Measurements from ENCODE around the gene CYBC1. TPM values are rescaled to one million over a fixed set of nuclear protein-coding genes. Genes with fewer than 3 reads are reported as not detected.

The CYBC1 gene
- total and polyA plus RNA-seq, 9 of the 15 experiments (the other 6 are each of a cell fraction or from before 2014, with no cell fraction given) = 1.3 to 71.8 (median 49.9) TPM

DNA sequence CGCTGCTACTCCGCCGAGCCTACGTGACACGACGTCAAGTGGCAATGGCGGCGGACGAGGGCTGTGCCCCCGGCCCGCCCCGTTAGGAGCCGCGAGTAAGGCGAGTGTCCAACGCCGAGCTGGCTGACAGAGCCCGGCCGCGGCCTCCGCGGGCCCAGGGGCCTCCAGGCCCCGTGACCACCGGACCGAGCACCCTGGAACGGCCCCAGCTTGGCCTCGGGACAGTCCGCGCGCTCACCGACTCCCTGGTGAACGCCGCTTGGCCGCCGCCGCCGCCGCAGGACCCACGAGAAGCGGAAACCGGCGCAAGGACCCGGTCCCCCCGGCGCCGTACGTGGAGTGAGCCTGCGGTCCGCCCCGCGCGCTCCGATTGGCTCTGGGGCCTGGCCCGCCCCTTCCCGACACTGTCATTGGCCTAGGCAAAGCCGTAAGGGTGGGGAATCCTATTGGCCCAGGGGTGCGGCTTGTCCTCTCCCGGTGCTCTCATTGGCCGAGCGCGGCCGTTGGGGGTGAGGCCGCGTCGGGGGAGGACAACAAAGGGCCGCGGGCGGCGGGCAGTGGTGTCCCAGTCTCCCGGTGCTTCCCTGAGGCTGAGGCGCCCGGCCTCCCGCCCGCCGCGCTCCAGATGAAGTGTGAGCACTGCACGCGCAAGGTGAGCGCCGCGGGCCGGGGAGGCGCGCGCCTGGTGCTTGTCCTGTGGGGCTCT, 7.8 kb upstream of the CYBC1 start, which contains the start of gene NARF (continued):
- TF ChIP-seq, protein P1, sequence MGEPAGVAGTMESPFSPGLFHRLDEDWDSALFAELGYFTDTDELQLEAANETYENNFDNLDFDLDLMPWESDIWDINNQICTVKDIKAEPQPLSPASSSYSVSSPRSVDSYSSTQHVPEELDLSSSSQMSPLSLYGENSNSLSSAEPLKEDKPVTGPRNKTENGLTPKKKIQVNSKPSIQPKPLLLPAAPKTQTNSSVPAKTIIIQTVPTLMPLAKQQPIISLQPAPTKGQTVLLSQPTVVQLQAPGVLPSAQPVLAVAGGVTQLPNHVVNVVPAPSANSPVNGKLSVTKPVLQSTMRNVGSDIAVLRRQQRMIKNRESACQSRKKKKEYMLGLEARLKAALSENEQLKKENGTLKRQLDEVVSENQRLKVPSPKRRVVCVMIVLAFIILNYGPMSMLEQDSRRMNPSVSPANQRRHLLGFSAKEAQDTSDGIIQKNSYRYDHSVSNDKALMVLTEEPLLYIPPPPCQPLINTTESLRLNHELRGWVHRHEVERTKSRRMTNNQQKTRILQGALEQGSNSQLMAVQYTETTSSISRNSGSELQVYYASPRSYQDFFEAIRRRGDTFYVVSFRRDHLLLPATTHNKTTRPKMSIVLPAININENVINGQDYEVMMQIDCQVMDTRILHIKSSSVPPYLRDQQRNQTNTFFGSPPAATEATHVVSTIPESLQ (CRISPR knock-in tag; IDR thresholded peaks at IDR 0.05) = peak; percentile 97; the same call in 1 of the 2 replicates
- 0 out of 4 replicates have a peak, but pooled peaks of 1 of the 2 experiments have one; percentile 3 for TF ChIP-seq TBL1XR1 (IDR thresholded peaks at IDR 0.05; ENCODE audit: low read length in 2 of 2)
- TF ChIP-seq XRCC3 (IDR thresholded peaks at IDR 0.05) = no peak
- peak; percentile 74; the same call in 1 of the 2 replicates for TF ChIP-seq KLF6 (CRISPR knock-in tag; IDR thresholded peaks at IDR 0.05; ENCODE audit: borderline replicate concordance)
- TF ChIP-seq POU5F1 (IDR thresholded peaks at IDR 0.05; ENCODE audit: borderline replicate concordance, low read depth, low read length, partially characterized antibody) = no peak
- no peak; the same call in 1 of the 2 replicates for TF ChIP-seq NCOR1 (IDR thresholded peaks at IDR 0.05)
- no peak for TF ChIP-seq ZNF224 (CRISPR knock-in tag; IDR thresholded peaks at IDR 0.05)
- TF ChIP-seq, protein P2, sequence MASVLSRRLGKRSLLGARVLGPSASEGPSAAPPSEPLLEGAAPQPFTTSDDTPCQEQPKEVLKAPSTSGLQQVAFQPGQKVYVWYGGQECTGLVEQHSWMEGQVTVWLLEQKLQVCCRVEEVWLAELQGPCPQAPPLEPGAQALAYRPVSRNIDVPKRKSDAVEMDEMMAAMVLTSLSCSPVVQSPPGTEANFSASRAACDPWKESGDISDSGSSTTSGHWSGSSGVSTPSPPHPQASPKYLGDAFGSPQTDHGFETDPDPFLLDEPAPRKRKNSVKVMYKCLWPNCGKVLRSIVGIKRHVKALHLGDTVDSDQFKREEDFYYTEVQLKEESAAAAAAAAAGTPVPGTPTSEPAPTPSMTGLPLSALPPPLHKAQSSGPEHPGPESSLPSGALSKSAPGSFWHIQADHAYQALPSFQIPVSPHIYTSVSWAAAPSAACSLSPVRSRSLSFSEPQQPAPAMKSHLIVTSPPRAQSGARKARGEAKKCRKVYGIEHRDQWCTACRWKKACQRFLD (CRISPR knock-in tag; IDR thresholded peaks at IDR 0.05) = no peak
- TF ChIP-seq ZNF324 (CRISPR knock-in tag; IDR thresholded peaks at IDR 0.05) = no peak
- no peak for TF ChIP-seq XRCC4 (IDR thresholded peaks at IDR 0.05; ENCODE audit: extremely low read depth, insufficient read depth, insufficient read length)
- TF ChIP-seq, protein P3, sequence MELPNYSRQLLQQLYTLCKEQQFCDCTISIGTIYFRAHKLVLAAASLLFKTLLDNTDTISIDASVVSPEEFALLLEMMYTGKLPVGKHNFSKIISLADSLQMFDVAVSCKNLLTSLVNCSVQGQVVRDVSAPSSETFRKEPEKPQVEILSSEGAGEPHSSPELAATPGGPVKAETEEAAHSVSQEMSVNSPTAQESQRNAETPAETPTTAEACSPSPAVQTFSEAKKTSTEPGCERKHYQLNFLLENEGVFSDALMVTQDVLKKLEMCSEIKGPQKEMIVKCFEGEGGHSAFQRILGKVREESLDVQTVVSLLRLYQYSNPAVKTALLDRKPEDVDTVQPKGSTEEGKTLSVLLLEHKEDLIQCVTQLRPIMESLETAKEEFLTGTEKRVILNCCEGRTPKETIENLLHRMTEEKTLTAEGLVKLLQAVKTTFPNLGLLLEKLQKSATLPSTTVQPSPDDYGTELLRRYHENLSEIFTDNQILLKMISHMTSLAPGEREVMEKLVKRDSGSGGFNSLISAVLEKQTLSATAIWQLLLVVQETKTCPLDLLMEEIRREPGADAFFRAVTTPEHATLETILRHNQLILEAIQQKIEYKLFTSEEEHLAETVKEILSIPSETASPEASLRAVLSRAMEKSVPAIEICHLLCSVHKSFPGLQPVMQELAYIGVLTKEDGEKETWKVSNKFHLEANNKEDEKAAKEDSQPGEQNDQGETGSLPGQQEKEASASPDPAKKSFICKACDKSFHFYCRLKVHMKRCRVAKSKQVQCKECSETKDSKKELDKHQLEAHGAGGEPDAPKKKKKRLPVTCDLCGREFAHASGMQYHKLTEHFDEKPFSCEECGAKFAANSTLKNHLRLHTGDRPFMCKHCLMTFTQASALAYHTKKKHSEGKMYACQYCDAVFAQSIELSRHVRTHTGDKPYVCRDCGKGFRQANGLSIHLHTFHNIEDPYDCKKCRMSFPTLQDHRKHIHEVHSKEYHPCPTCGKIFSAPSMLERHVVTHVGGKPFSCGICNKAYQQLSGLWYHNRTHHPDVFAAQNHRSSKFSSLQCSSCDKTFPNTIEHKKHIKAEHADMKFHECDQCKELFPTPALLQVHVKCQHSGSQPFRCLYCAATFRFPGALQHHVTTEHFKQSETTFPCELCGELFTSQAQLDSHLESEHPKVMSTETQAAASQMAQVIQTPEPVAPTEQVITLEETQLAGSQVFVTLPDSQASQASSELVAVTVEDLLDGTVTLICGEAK (IDR thresholded peaks at IDR 0.05) = peak; percentile 81
- TF ChIP-seq, protein P3 (CRISPR knock-in tag; IDR thresholded peaks at IDR 0.05) = no peak
- TF ChIP-seq, protein P4, sequence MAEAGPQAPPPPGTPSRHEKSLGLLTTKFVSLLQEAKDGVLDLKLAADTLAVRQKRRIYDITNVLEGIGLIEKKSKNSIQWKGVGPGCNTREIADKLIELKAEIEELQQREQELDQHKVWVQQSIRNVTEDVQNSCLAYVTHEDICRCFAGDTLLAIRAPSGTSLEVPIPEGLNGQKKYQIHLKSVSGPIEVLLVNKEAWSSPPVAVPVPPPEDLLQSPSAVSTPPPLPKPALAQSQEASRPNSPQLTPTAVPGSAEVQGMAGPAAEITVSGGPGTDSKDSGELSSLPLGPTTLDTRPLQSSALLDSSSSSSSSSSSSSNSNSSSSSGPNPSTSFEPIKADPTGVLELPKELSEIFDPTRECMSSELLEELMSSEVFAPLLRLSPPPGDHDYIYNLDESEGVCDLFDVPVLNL (CRISPR knock-in tag; IDR thresholded peaks at IDR 0.05; ENCODE audit: low read depth) = no peak
- no peak for TF ChIP-seq PYGO2 (tag; IDR thresholded peaks at IDR 0.05)

All from K562 (cell line).